CD4-positive, alpha-beta memory T cell (primary cell): ENCODE results near the gene RAPGEF1. TPM values are rescaled to one million over a fixed set of nuclear protein-coding genes. Genes with fewer than 3 reads are reported as not detected.

Source experiments
- CTCF ChIA-PET: fragments of 350-600 bp; sonication (Branson Sonifier 250); formaldehyde crosslinking; loops from one replicate; lab custom pipeline; 2021; ENCODE audit warnings: inconsistent platforms; ENCODE audit not compliant: partially characterized antibody; lab: Charles Lee
- POLR2A ChIA-PET: fragments of 350-600 bp; sonication (Branson Sonifier 250); formaldehyde crosslinking; loops from one replicate; lab custom pipeline; 2021; ENCODE audit not compliant: partially characterized antibody; lab: Charles Lee
- DNase-seq, 5 donors: peaks; one replicate each; pipeline versions ENCODE4 v3.0.0 to v3.0.0-alpha.2; 2020 to 2022; ENCODE audit warnings: mixed read lengths in 1 of 5
- H3K27ac ChIP-seq: one replicate; pipeline ENCODE4 v1.7.0; 2013; ENCODE audit warnings: low read depth, low read length
- H3K27me3 ChIP-seq: 2 replicates; pipeline ENCODE4 v1.7.0; 2013; ENCODE audit warnings: mild to moderate bottlenecking, low read length, moderate library complexity; ENCODE audit not compliant: insufficient read depth
- H3K36me3 ChIP-seq: 2 replicates; pipeline ENCODE4 v1.7.0; 2013; ENCODE audit warnings: mild to moderate bottlenecking, low read length, moderate library complexity; ENCODE audit not compliant: insufficient read depth
- H3K4me1 ChIP-seq: 2 replicates; pipeline ENCODE4 v1.7.0; 2013; ENCODE audit warnings: mild to moderate bottlenecking, low read length, moderate library complexity; ENCODE audit not compliant: insufficient read depth
- H3K4me3 ChIP-seq, 2 donors: one replicate each; pipeline ENCODE4 v1.7.0; 2013; ENCODE audit warnings: low read length in 2 of 2, mild to moderate bottlenecking in 1 of 2
- H3K9me3 ChIP-seq, 2 donors: one replicate each; pipeline ENCODE4 v1.7.0; 2013; ENCODE audit warnings: low read length in 2 of 2, control low read depth in 1 of 2; ENCODE audit not compliant: control insufficient read depth in 1 of 2
- H3K27ac Mint-ChIP-seq, 7 donors: one replicate each; pipeline ENCODE4 v1.8.0; 2020 to 2021; ENCODE audit warnings: mixed read lengths in 7 of 7, mild to moderate bottlenecking in 6 of 7, inconsistent platforms in 3 of 7, moderate library complexity in 3 of 7
- H3K27me3 Mint-ChIP-seq, 2 donors: one replicate each; pipeline ENCODE4 v1.8.0; 2020 to 2021; ENCODE audit warnings: mixed read lengths in 2 of 2
- H3K36me3 Mint-ChIP-seq, 2 donors: one replicate each; pipeline ENCODE4 v1.8.0; 2020 to 2021; ENCODE audit warnings: mixed read lengths in 2 of 2, inconsistent platforms in 1 of 2, mild to moderate bottlenecking in 1 of 2
- H3K4me1 Mint-ChIP-seq, 4 donors: one replicate each; pipeline ENCODE4 v1.8.0; 2020 to 2021; ENCODE audit warnings: mixed read lengths in 4 of 4, mild to moderate bottlenecking in 1 of 4
- H3K4me3 Mint-ChIP-seq, 8 donors: one replicate each; pipeline ENCODE4 v1.8.0; 2020 to 2021; ENCODE audit warnings: mixed read lengths in 8 of 8, mild to moderate bottlenecking in 7 of 8, moderate library complexity in 6 of 8, inconsistent platforms in 3 of 8
- H3K9me3 Mint-ChIP-seq, 8 donors: one replicate each; pipeline ENCODE4 v1.8.0; 2020 to 2021; ENCODE audit warnings: mixed read lengths in 8 of 8, mild to moderate bottlenecking in 5 of 8, inconsistent platforms in 3 of 8, moderate library complexity in 1 of 8
- intact Hi-C: fragments of 100-400 bp; cut with micrococcal nuclease; formaldehyde crosslinking; loops from one replicate; pipeline ENCODE4 v1.15.1; 2023
- polyA plus RNA-seq, 2 donors: library from polyadenylated mRNA; unstranded; fragments of 300-500 nt; fragmentation: Illumina TruSeq; gene quantifications; one replicate each; pipeline ENCODE4 v1.2.3, GENCODE V29; 2021
- total RNA-seq, 2 experiments: library from RNA; stranded (reverse); gene quantifications; one replicate each; pipeline ENCODE4 v1.2.3, GENCODE V29; 2021

RAPGEF1 gene
- total and polyA plus RNA-seq, 4 experiments from 2014 or later: 1.5 to 149 (median 76.2) TPM

- intact Hi-C loops: loop anchor here (2.0 to 10.0 kb wide), 4 partner anchors 20 to 422 kb away; partner anchors contain the start of gene POMT1
- CTCF ChIA-PET: interaction anchor here (0.6 to 8.2 kb wide), 15 partner anchors 9 to 87 kb away, joined by 3 to 80 read pairs (median 10); partner anchors contain the start of gene RAPGEF1
Observed at GRCh38 chr9:131676431-131676972, 63.4 kb downstream of the RAPGEF1 start.

GRCh38 chr9:131675437-131676022 lies 64.3 kb downstream of the RAPGEF1 start:
- ChIA-PET CTCF (interaction anchor here (0.5 to 8.2 kb wide), 10 partner anchors 8 to 102 kb away, joined by 3 to 80 read pairs (median 4); partner anchors contain the start of gene RAPGEF1), POLR2A (interaction anchor here (1.0 to 21.5 kb wide), 12 partner anchors 11 to 136 kb away, joined by 3 to 692 read pairs (median 12); partner anchors contain the start of gene RAPGEF1)
- H3K36me3 Mint-ChIP-seq: peaks cover 0 to 12% of the 10 kb centered on the region in 2 donors
- H3K4me3 Mint-ChIP-seq: peak overlapping the region; percentile 82 to 94 (median 92)
- intact Hi-C loops: loop anchor here (2.0 to 10.0 kb wide), 4 partner anchors 19 to 421 kb away; partner anchors contain the start of gene POMT1
- H3K9me3 ChIP-seq: no peaks in the 10 kb centered on the region
- H3K9me3 Mint-ChIP-seq: peaks cover 0 to 2% (median 0%) of the 10 kb centered on the region in 8 donors
- H3K27me3 ChIP-seq: no peaks in the 10 kb centered on the region
- no peaks in the 10 kb centered on the region for H3K36me3 ChIP-seq
- peak overlapping the region; percentile 79 for H3K27ac ChIP-seq
- peaks cover 84 to 100% (median 92%) of the 10 kb centered on the region in 4 donors for H3K4me1 Mint-ChIP-seq
- H3K27ac Mint-ChIP-seq: peak overlapping the region; percentile 94 to 100 (median 98)
- no peak for DNase-seq
- H3K27me3 Mint-ChIP-seq: no peaks in the 10 kb centered on the region
- H3K4me3 ChIP-seq: peak overlapping the region in 1 of 2 donors; percentile 6
- H3K4me1 ChIP-seq: peaks cover 100% of the 10 kb centered on the region

More at GRCh38 chr9:131676431-131676972, 63.4 kb downstream of the RAPGEF1 start:
- no peaks in the 10 kb centered on the region for H3K9me3 ChIP-seq
- peaks cover 0 to 2% (median 0%) of the 10 kb centered on the region in 8 donors for H3K9me3 Mint-ChIP-seq
- H3K4me1 Mint-ChIP-seq: peaks cover 78 to 100% (median 89%) of the 10 kb centered on the region in 4 donors
- peak overlapping the region; percentile 94 to 100 (median 98) for H3K27ac Mint-ChIP-seq
- H3K27ac ChIP-seq: peak overlapping the region; percentile 79
- peaks cover 0 to 12% of the 10 kb centered on the region in 2 donors for H3K36me3 Mint-ChIP-seq
- peak overlapping the region; percentile 1 to 30 for H3K4me3 ChIP-seq
- peak overlapping the region; percentile 82 to 94 (median 92) for H3K4me3 Mint-ChIP-seq
- H3K4me1 ChIP-seq: peaks cover 93% of the 10 kb centered on the region
- H3K27me3 ChIP-seq: no peaks in the 10 kb centered on the region
- H3K27me3 Mint-ChIP-seq: no peaks in the 10 kb centered on the region
- peak; percentile 72 to 85 (median 73) for DNase-seq
- H3K36me3 ChIP-seq: no peaks in the 10 kb centered on the region
- POLR2A ChIA-PET: interaction anchor here (0.6 to 21.5 kb wide), 17 partner anchors 12 to 176 kb away, joined by 3 to 692 read pairs (median 9); partner anchors contain the start of gene RAPGEF1

GRCh38 chr9:131674425-131675421 lies 65.2 kb downstream of the RAPGEF1 start:
- Mint-ChIP-seq H3K9me3 (peaks cover 0 to 2% (median 0%) of the 10 kb centered on the region in 8 donors), H3K27ac (peak overlapping the region; percentile 94 to 100 (median 98)), H3K36me3 (peaks cover 0 to 12% of the 10 kb centered on the region in 2 donors), H3K27me3 (no peaks in the 10 kb centered on the region), H3K4me1 (peaks cover 85 to 100% (median 93%) of the 10 kb centered on the region in 4 donors), H3K4me3 (peak overlapping the region; percentile 82 to 94 (median 92))
- H3K36me3 ChIP-seq: no peaks in the 10 kb centered on the region
- H3K27me3 ChIP-seq: no peaks in the 10 kb centered on the region
- CTCF ChIA-PET: interaction anchor here (0.5 to 8.2 kb wide), 10 partner anchors 7 to 102 kb away, joined by 3 to 80 read pairs (median 4); partner anchors contain the start of gene RAPGEF1
- peak in 2 of 5 donors; percentile 35 to 40 for DNase-seq
- H3K9me3 ChIP-seq: no peaks in the 10 kb centered on the region
- H3K4me3 ChIP-seq: peak overlapping the region in 1 of 2 donors; percentile 6
- peaks cover 100% of the 10 kb centered on the region for H3K4me1 ChIP-seq
- POLR2A ChIA-PET: interaction anchor here (1.0 to 21.5 kb wide), 10 partner anchors 11 to 135 kb away, joined by 3 to 692 read pairs (median 6); partner anchors contain the start of gene RAPGEF1
- intact Hi-C loops: loop anchor here (10.0 kb wide), 2 partner anchors 170 to 420 kb away; partner anchors contain the start of gene POMT1
- H3K27ac ChIP-seq: peak overlapping the region; percentile 79

- Mint-ChIP-seq H3K27me3 (no peaks in the 10 kb centered on the region), H3K4me3 (peak overlapping the region; percentile 65 to 94 (median 89)), H3K4me1 (peaks cover 83 to 100% (median 93%) of the 10 kb centered on the region in 4 donors), H3K9me3 (peaks cover 0 to 2% (median 0%) of the 10 kb centered on the region in 8 donors), H3K36me3 (peaks cover 0 to 10% of the 10 kb centered on the region in 2 donors), H3K27ac (peak overlapping the region; percentile 87 to 100 (median 95))
- H3K4me1 ChIP-seq: peaks cover 100% of the 10 kb centered on the region
- H3K27me3 ChIP-seq: no peaks in the 10 kb centered on the region
- CTCF ChIA-PET: interaction anchor here (2.7 to 6.4 kb wide), 2 partner anchors 38 to 67 kb away, joined by 8 to 80 read pairs; partner anchors contain the start of gene RAPGEF1
- peak overlapping the region; percentile 89 for H3K27ac ChIP-seq
- POLR2A ChIA-PET: interaction anchor here (1.0 to 21.5 kb wide), 6 partner anchors 9 to 82 kb away, joined by 3 to 692 read pairs (median 43); partner anchors contain the start of gene RAPGEF1
- no peaks in the 10 kb centered on the region for H3K36me3 ChIP-seq
- H3K9me3 ChIP-seq: no peaks in the 10 kb centered on the region
- H3K4me3 ChIP-seq: no peak overlapping the region
- DNase-seq: no peak
- intact Hi-C loops: loop anchor here (10.0 kb wide), 2 partner anchors 169 to 419 kb away; partner anchors contain the start of gene POMT1
Observed at GRCh38 chr9:131673531-131673930, 66.3 kb downstream of the RAPGEF1 start.

- Histone ChIP-seq H3K4me3 (no peak overlapping the region), H3K36me3 (no peaks in the 10 kb centered on the region), H3K27me3 (no peaks in the 10 kb centered on the region), H3K27ac (peak overlapping the region; percentile 89), H3K4me1 (peaks cover 99% of the 10 kb centered on the region), H3K9me3 (no peaks in the 10 kb centered on the region)
- H3K4me1 Mint-ChIP-seq: peaks cover 81 to 100% (median 92%) of the 10 kb centered on the region in 4 donors
- ChIA-PET POLR2A (interaction anchor here (1.6 to 21.5 kb wide), 4 partner anchors 9 to 63 kb away, joined by 4 to 692 read pairs (median 182); partner anchors contain the start of gene RAPGEF1), CTCF (interaction anchor here (2.7 kb wide), 1 partner anchor 38 kb away, joined by 8 read pairs; no protein-coding TSS in a partner anchor)
- DNase-seq: no peak
- no peaks in the 10 kb centered on the region for H3K27me3 Mint-ChIP-seq
- peaks cover 0 to 2% (median 0%) of the 10 kb centered on the region in 8 donors for H3K9me3 Mint-ChIP-seq
- H3K27ac Mint-ChIP-seq: peak overlapping the region; percentile 87 to 100 (median 100)
- peak overlapping the region in 7 of 8 donors; percentile 17 to 94 (median 61) for H3K4me3 Mint-ChIP-seq
- intact Hi-C loops: loop anchor here (10.0 kb wide), 2 partner anchors 168 to 418 kb away; partner anchors contain the start of gene POMT1
- peaks cover 0 to 9% of the 10 kb centered on the region in 2 donors for H3K36me3 Mint-ChIP-seq
Observed at GRCh38 chr9:131673068-131673467, 66.8 kb downstream of the RAPGEF1 start.
